ENCODE measurements around the gene WRAP73.

Gene WRAP73

DNA sequence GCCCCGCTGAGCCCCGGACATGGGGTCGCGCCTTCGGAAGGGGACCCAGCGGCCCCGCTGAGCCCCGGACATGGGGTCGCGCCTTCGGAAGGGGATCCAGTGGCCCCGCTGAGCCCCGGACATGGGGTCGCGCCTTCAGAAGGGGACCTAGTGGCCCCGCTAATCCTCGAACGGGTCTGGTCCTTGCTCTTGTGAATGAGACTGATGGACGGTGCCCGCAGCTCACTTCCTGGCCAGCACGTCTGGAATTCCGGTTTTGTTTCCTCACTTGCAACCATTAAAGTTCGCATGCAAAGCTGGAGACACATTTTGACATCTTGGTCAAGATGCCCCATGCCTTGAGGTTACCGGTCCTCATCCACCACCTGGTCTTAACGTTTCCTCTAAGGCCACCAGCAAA lies 5.6 kb downstream of the WRAP73 start:
- no peaks in the 10 kb centered on the region for H3K27me3 ChIP-seq
- no peak for DNase-seq
- no peaks in the 10 kb centered on the region for H3K4me1 ChIP-seq
- TF ChIP-seq CTCF (IDR thresholded peaks at IDR 0.05; ENCODE audit: low read depth, low read length): no peak
- no peak overlapping the region for H3K4me3 ChIP-seq (ENCODE audit: low read depth, low read length)
- H3K36me3 ChIP-seq: no peaks in the 10 kb centered on the region
- H3K9me3 ChIP-seq: no peaks in the 10 kb centered on the region

GRCh38 chr1:3642919-3643675 lies 6.8 kb downstream of the WRAP73 start:
- Histone ChIP-seq H3K4me1 (no peaks in the 10 kb centered on the region), H3K9me3 (no peaks in the 10 kb centered on the region), H3K4me3 (ENCODE audit: low read depth, low read length) (no peak overlapping the region), H3K27me3 (no peaks in the 10 kb centered on the region), H3K36me3 (no peaks in the 10 kb centered on the region)
- no peak for TF ChIP-seq CTCF (IDR thresholded peaks at IDR 0.05; ENCODE audit: low read depth, low read length)
- no peak for DNase-seq

DNA sequence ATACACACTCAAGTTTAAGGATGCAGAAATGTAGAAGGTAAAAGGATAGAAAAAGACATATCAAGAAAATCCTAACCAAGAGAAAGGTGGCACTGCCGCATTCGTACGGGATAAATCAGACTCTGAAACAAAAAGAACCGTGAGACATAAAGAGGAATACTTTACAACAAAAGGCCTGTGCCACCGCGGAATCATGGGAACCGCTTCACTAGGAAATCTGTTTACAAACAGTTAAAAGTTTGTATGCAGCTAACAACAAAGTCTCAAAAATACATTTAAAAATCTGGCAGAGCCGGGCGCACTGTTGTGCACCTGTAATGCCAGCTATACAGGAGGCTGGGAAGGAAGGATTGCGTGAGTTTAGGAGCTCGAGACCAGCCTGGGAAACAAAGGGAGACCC lies 8.1 kb downstream of the WRAP73 start:
- no peak for TF ChIP-seq CTCF (IDR thresholded peaks at IDR 0.05; ENCODE audit: low read depth, low read length)
- Histone ChIP-seq H3K27me3 (no peaks in the 10 kb centered on the region), H3K4me3 (ENCODE audit: low read depth, low read length) (no peak overlapping the region), H3K4me1 (no peaks in the 10 kb centered on the region), H3K9me3 (no peaks in the 10 kb centered on the region), H3K36me3 (no peaks in the 10 kb centered on the region; the same call in 1 of the 2 replicates)
- DNase-seq: no peak

DNA sequence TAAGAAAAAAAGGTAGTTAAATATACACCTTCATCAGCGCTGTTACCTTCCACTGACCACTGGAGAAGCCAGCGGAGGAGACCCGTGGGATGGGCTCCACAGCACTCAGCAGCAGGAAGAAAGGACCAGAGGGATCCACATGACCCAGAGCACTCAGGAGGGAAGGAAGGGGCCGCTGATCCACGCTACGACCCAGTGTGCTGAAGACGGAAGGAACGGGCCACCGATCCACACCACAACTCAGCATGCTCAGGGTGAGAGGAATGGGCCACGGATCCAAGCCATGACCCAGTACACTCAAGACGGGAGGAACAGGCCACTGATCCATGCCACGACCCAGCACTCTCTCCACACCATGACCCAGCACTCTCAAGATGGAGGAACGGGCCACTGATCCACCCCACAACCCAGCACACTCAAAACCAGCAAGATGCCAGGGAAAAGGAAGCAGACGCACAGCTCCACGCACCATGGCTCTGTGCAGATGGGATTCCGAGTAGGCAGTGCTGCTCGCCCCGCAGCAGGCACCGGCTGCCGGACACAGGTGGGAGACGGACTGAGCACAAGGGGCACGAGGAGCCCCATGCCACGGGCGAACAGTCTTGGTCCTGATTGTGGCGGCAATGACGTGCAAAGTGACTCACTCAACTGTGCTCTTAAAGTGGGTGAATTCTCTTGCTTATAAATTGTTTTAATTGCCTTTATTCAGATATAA lies 8.7 kb downstream of the WRAP73 start:
- no peaks in the 10 kb centered on the region for H3K9me3 ChIP-seq
- H3K4me3 ChIP-seq (ENCODE audit: low read depth, low read length): no peak overlapping the region
- no peak for DNase-seq

DNA sequence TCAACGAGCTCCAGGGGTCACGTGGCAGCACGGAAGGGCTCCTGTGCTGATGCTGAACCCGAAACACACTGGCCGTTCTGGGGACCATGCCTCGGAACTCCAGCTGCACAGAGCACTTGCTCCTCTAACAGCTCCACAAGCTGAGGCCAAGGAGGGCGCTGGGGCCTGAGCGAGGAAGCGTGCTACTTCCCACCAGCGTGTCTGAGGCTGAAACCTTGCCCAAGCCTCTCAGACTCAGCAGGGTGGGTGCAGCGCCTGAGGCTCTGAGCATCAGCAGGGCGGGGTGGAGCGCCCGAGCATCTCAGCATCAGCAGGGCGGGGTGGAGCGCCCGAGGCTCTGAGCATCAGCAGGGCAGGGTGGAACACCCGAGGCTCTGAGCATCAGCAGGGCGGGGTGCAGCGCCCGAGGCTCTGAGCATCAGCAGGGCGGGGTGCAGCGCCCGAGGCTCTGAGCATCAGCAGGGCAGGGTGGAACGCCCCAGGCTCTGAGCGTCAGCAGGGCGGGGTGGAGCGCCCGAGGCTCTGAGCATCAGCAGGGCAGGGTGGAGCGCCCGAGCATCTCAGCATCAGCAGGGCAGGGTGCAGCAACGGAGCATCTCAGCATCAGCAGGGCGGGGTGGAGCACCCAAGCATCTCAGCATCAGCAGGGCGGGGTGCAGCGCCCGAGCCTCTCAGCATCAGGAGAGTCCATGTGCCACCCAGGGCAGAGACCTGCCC lies 9.6 kb downstream of the WRAP73 start:
- H3K4me3 ChIP-seq (ENCODE audit: low read depth, low read length): no peak overlapping the region
- TF ChIP-seq CTCF (IDR thresholded peaks at IDR 0.05; ENCODE audit: low read depth, low read length): no peak
- H3K4me1 ChIP-seq: no peaks in the 10 kb centered on the region
- DNase-seq: no peak
- H3K27me3 ChIP-seq: no peaks in the 10 kb centered on the region
- no peaks in the 10 kb centered on the region; the same call in 1 of the 2 replicates for H3K36me3 ChIP-seq
- H3K9me3 ChIP-seq: no peaks in the 10 kb centered on the region

More for the DNA sequence above, 8.7 kb downstream of the WRAP73 start:
- TF ChIP-seq CTCF (IDR thresholded peaks at IDR 0.05; ENCODE audit: low read depth, low read length): no peak
- Histone ChIP-seq H3K36me3 (no peaks in the 10 kb centered on the region; the same call in 1 of the 2 replicates), H3K27me3 (no peaks in the 10 kb centered on the region), H3K4me1 (no peaks in the 10 kb centered on the region)

Measured in BE2C (cell line).